ENCODE data around the gene TNFAIP8L1.
"Not testable (repeated sequence)": the region's sequence is repeated elsewhere in the genome, so short reads cannot be mapped to it uniquely, and the experiment has no call there.

Gene TNFAIP8L1

GRCh38 chr19:4638828-4639530 is at the start of gene TNFAIP8L1:
TNFAIP8L1 (plus strand) TSS chr19:4639516; CDS start chr19:4651870, 12,354 bp downstream.
- Histone ChIP-seq H3K36me3 (ENCODE audit: insufficient read depth, low read length) (no peaks in the 10 kb centered on the region), H3K9me3 (ENCODE audit: low read length) (no peaks in the 10 kb centered on the region), H2AFZ (ENCODE audit: low read depth, low read length) (peak within 1 kb of the TSS; percentile 50), H3K4me3 (ENCODE audit: low read length) (peak within 1 kb of the TSS; percentile 56), H3K4me1 (ENCODE audit: insufficient read depth, low read length) (peaks cover 8% of the 10 kb centered on the region), H3K27me3 (ENCODE audit: insufficient read depth, low read length) (no peaks in the 10 kb centered on the region)

GRCh38 chr19:4589579-4590410 is 49.5 kb upstream of the TNFAIP8L1 start:
- H2AFZ ChIP-seq (ENCODE audit: low read depth, low read length) = no peak overlapping the region
- peaks cover 9% of the 10 kb centered on the region for H3K4me1 ChIP-seq (ENCODE audit: insufficient read depth, low read length)
- H3K27me3 ChIP-seq (ENCODE audit: insufficient read depth, low read length) = peaks cover 2% of the 10 kb centered on the region
- H3K36me3 ChIP-seq (ENCODE audit: insufficient read depth, low read length) = no peaks in the 10 kb centered on the region
- no peak overlapping the region for H3K4me3 ChIP-seq (ENCODE audit: low read length)
- H3K9me3 ChIP-seq (ENCODE audit: low read length) = no peaks in the 10 kb centered on the region

GRCh38 chr19:4590559-4590958 is 48.8 kb upstream of the TNFAIP8L1 start:
- Histone ChIP-seq H3K36me3 (ENCODE audit: insufficient read depth, low read length) (no peaks in the 10 kb centered on the region), H3K4me3 (ENCODE audit: low read length) (no peak overlapping the region), H3K27me3 (ENCODE audit: insufficient read depth, low read length) (peaks cover 2% of the 10 kb centered on the region), H3K4me1 (ENCODE audit: insufficient read depth, low read length) (peaks cover 6% of the 10 kb centered on the region), H2AFZ (ENCODE audit: low read depth, low read length) (no peak overlapping the region), H3K9me3 (ENCODE audit: low read length) (no peaks in the 10 kb centered on the region)

GRCh38 chr19:4591320-4591719 is 48.0 kb upstream of the TNFAIP8L1 start:
- no peaks in the 10 kb centered on the region for H3K36me3 ChIP-seq (ENCODE audit: insufficient read depth, low read length)
- peaks cover 6% of the 10 kb centered on the region for H3K4me1 ChIP-seq (ENCODE audit: insufficient read depth, low read length)
- peaks cover 2% of the 10 kb centered on the region for H3K27me3 ChIP-seq (ENCODE audit: insufficient read depth, low read length)
- H3K4me3 ChIP-seq (ENCODE audit: low read length) = no peak overlapping the region
- no peaks in the 10 kb centered on the region for H3K9me3 ChIP-seq (ENCODE audit: low read length)
- no peak overlapping the region for H2AFZ ChIP-seq (ENCODE audit: low read depth, low read length)

- no peak overlapping the region for H2AFZ ChIP-seq (ENCODE audit: low read depth, low read length)
- no peak overlapping the region for H3K4me3 ChIP-seq (ENCODE audit: low read length)
- no peaks in the 10 kb centered on the region for H3K36me3 ChIP-seq (ENCODE audit: insufficient read depth, low read length)
- peaks cover 2% of the 10 kb centered on the region for H3K27me3 ChIP-seq (ENCODE audit: insufficient read depth, low read length)
- peaks cover 8% of the 10 kb centered on the region for H3K4me1 ChIP-seq (ENCODE audit: insufficient read depth, low read length)
- no peaks in the 10 kb centered on the region for H3K9me3 ChIP-seq (ENCODE audit: low read length)
Measured at GRCh38 chr19:4592445-4592844, 46.9 kb upstream of the TNFAIP8L1 start.

- Histone ChIP-seq H3K4me3 (ENCODE audit: low read length) (no peak overlapping the region), H2AFZ (ENCODE audit: low read depth, low read length) (no peak overlapping the region), H3K36me3 (ENCODE audit: insufficient read depth, low read length) (no peaks in the 10 kb centered on the region), H3K4me1 (ENCODE audit: insufficient read depth, low read length) (peaks cover 9% of the 10 kb centered on the region), H3K9me3 (ENCODE audit: low read length) (no peaks in the 10 kb centered on the region), H3K27me3 (ENCODE audit: insufficient read depth, low read length) (peaks cover 2% of the 10 kb centered on the region)
Measured at GRCh38 chr19:4593409-4593851, 45.9 kb upstream of the TNFAIP8L1 start.

- no peaks in the 10 kb centered on the region for H3K9me3 ChIP-seq (ENCODE audit: low read length)
- H3K4me3 ChIP-seq (ENCODE audit: low read length) = no peak overlapping the region
- no peak overlapping the region for H2AFZ ChIP-seq (ENCODE audit: low read depth, low read length)
- H3K4me1 ChIP-seq (ENCODE audit: insufficient read depth, low read length) = peaks cover 15% of the 10 kb centered on the region
- peaks cover 2% of the 10 kb centered on the region for H3K27me3 ChIP-seq (ENCODE audit: insufficient read depth, low read length)
- no peaks in the 10 kb centered on the region for H3K36me3 ChIP-seq (ENCODE audit: insufficient read depth, low read length)
Measured at GRCh38 chr19:4594201-4594600, 45.1 kb upstream of the TNFAIP8L1 start.

- H3K36me3 ChIP-seq (ENCODE audit: insufficient read depth, low read length); H3K27me3 ChIP-seq (ENCODE audit: insufficient read depth, low read length); H3K9me3 ChIP-seq (ENCODE audit: low read length); H2AFZ ChIP-seq (ENCODE audit: low read depth, low read length); H3K4me3 ChIP-seq (ENCODE audit: low read length): not testable (repeated sequence)
- peaks cover 15% of the 10 kb centered on the region for H3K4me1 ChIP-seq (ENCODE audit: insufficient read depth, low read length)
Measured at GRCh38 chr19:4595158-4595557, 44.2 kb upstream of the TNFAIP8L1 start.

- Histone ChIP-seq H3K4me1 (ENCODE audit: insufficient read depth, low read length) (peaks cover 15% of the 10 kb centered on the region), H3K9me3 (ENCODE audit: low read length) (no peaks in the 10 kb centered on the region), H3K27me3 (ENCODE audit: insufficient read depth, low read length) (no peaks in the 10 kb centered on the region), H3K36me3 (ENCODE audit: insufficient read depth, low read length) (no peaks in the 10 kb centered on the region), H3K4me3 (ENCODE audit: low read length) (no peak overlapping the region), H2AFZ (ENCODE audit: low read depth, low read length) (no peak overlapping the region)
Measured at GRCh38 chr19:4596033-4596904, 43.0 kb upstream of the TNFAIP8L1 start.

GRCh38 chr19:4597278-4597974 is 41.9 kb upstream of the TNFAIP8L1 start:
- H3K4me3 ChIP-seq (ENCODE audit: low read length) = no peak overlapping the region
- no peaks in the 10 kb centered on the region for H3K36me3 ChIP-seq (ENCODE audit: insufficient read depth, low read length)
- H3K9me3 ChIP-seq (ENCODE audit: low read length) = no peaks in the 10 kb centered on the region
- H3K27me3 ChIP-seq (ENCODE audit: insufficient read depth, low read length) = no peaks in the 10 kb centered on the region
- H3K4me1 ChIP-seq (ENCODE audit: insufficient read depth, low read length) = peaks cover 15% of the 10 kb centered on the region
- no peak overlapping the region for H2AFZ ChIP-seq (ENCODE audit: low read depth, low read length)

GRCh38 chr19:4597975-4598671 is 41.2 kb upstream of the TNFAIP8L1 start:
- Histone ChIP-seq H2AFZ (ENCODE audit: low read depth, low read length) (no peak overlapping the region), H3K4me3 (ENCODE audit: low read length) (peak overlapping the region; percentile 30), H3K4me1 (ENCODE audit: insufficient read depth, low read length) (peaks cover 15% of the 10 kb centered on the region), H3K9me3 (ENCODE audit: low read length) (no peaks in the 10 kb centered on the region), H3K36me3 (ENCODE audit: insufficient read depth, low read length) (no peaks in the 10 kb centered on the region), H3K27me3 (ENCODE audit: insufficient read depth, low read length) (no peaks in the 10 kb centered on the region)

- H3K4me3 ChIP-seq (ENCODE audit: low read length) = peak overlapping the region; percentile 30
Measured at GRCh38 chr19:4598712-4599111, 40.6 kb upstream of the TNFAIP8L1 start.

More at GRCh38 chr19:4598712-4599111, 40.6 kb upstream of the TNFAIP8L1 start:
- Histone ChIP-seq H2AFZ (ENCODE audit: low read depth, low read length) (no peak overlapping the region), H3K36me3 (ENCODE audit: insufficient read depth, low read length) (no peaks in the 10 kb centered on the region), H3K27me3 (ENCODE audit: insufficient read depth, low read length) (no peaks in the 10 kb centered on the region), H3K9me3 (ENCODE audit: low read length) (no peaks in the 10 kb centered on the region), H3K4me1 (ENCODE audit: insufficient read depth, low read length) (peaks cover 15% of the 10 kb centered on the region)

All from neuron (in vitro differentiated cells).